Keratinocyte (primary cell): Measurements from ENCODE around the gene ZSWIM6.

Source experiments
- CTCF ChIP-seq, 3 experiments: IDR thresholded peaks in 1 of 3; conservative IDR thresholded peaks in 1 of 3; optimal IDR thresholded peaks in 1 of 3; 2 replicates in 2 of 3; 3 replicates in 1 of 3; pipeline versions ENCODE3 to v1.5.1; 2011; ENCODE audit warnings: low read length in 3 of 3, mild to moderate bottlenecking in 3 of 3, moderate library complexity in 2 of 3, control low read depth in 1 of 3, inconsistent platforms in 1 of 3; ENCODE audit not compliant: insufficient read depth in 2 of 3; ENCODE audit errors: extremely low read depth in 1 of 3
- EZH2 ChIP-seq: IDR thresholded peaks from one replicate; pipeline ENCODE4 v1.6.1; 2012; ENCODE audit warnings: inconsistent platforms, mild to moderate bottlenecking, low read length, moderate library complexity

GRCh38 chr5:61340775-61341361 is 8.8 kb downstream of the ZSWIM6 start:
- no peak for TF ChIP-seq EZH2
- TF ChIP-seq CTCF (optimal IDR thresholded peaks at IDR 0.05 in 1 of 3, IDR thresholded peaks at IDR 0.05 in 1 of 3, conservative IDR thresholded peaks at IDR 0.05 in 1 of 3; ENCODE audit: extremely low read depth in 1 of 3, insufficient read depth in 2 of 3, low read length in 3 of 3): no peak
